K562 (cell line): ENCODE results near the gene RHBDF2. TPM values are rescaled to one million over a fixed set of nuclear protein-coding genes. Genes with fewer than 3 reads are reported as not detected.

ENCODE experiments used
- ATAC-seq: fragments of 200-7000 bp; cut with Tn5 transposase; 3 replicates; pipeline ENCODE4 v1.9.1; 2020; ENCODE audit warnings: moderate library complexity
- BruUV-seq: library from RNA; stranded (reverse); fragments of 400-500 nt; replicated peaks from 2 replicates; lab custom pipeline; 2021; lab: Mats Ljungman, UMichigan
- CTCF ChIA-PET: fragments of 300-600 bp; formaldehyde crosslinking; extraction: SDS; loops from one replicate; lab custom pipeline; 2021; ENCODE audit warnings: low intra/inter-chr PET ratio; lab: Yijun Ruan, JAX
- POLR2A ChIA-PET: fragments of 300-600, 350-650 bp; sonication (Branson Sonifier 250); formaldehyde crosslinking; extraction: SDS; loops from one replicate; lab custom pipeline; 2021; ENCODE audit warnings: antibody characterized with exemption, inconsistent platforms; lab: Yijun Ruan, JAX
- DNase-seq, 4 experiments: peaks; one replicate each; pipeline versions ENCODE4 v3.0.0 to v3.0.0-alpha.2; 2011 to 2018; ENCODE audit warnings: low spot score in 3 of 4, mixed read lengths in 3 of 4; ENCODE audit errors: extremely low read depth in 1 of 4
- FAIRE-seq: peaks from 2 replicates; lab custom pipeline; 2011; peaks lifted over from hg19 to GRCh38; lab: Jason Lieb, UNC
- H2AFZ ChIP-seq: 2 replicates; pipeline ENCODE4 v1.6.0; 2011; ENCODE audit warnings: low read depth, low read length, control low read depth, inconsistent platforms
- H3K27ac ChIP-seq: fragments of 200-600 bp; 3 replicates; pipeline ENCODE4 v1.8.0; 2011; ENCODE audit warnings: low read depth, mild to moderate bottlenecking, control low read depth, inconsistent platforms, low read length, moderate library complexity, mixed read lengths; ENCODE audit errors: extremely low read depth
- H3K27me3 ChIP-seq, 2 experiments: fragments of 300-600 bp in 1 of 2; 2 replicates in 1 of 2; 3 replicates in 1 of 2; pipeline versions ENCODE4 v1.6.0 to v1.8.0; 2011; ENCODE audit warnings: inconsistent platforms in 2 of 2, low read length in 2 of 2, mild to moderate bottlenecking in 1 of 2, mixed read lengths in 1 of 2, moderate library complexity in 1 of 2; ENCODE audit not compliant: control insufficient read depth in 2 of 2, insufficient read depth in 2 of 2
- H3K36me3 ChIP-seq: fragments of 300-600 bp; 3 replicates; pipeline ENCODE4 v1.8.0; 2011; ENCODE audit warnings: mild to moderate bottlenecking, low read length, inconsistent platforms; ENCODE audit not compliant: control insufficient read depth, insufficient read depth
- H3K4me1 ChIP-seq, 2 experiments: fragments of 200-600 bp in 1 of 2; replicated peaks in 1 of 2; 2 replicates in 1 of 2; 3 replicates in 1 of 2; pipeline versions ENCODE4 v1.5.1 to v1.8.0; 2011; ENCODE audit warnings: inconsistent platforms in 2 of 2, low read length in 2 of 2, mild to moderate bottlenecking in 1 of 2, mixed read lengths in 1 of 2, moderate library complexity in 1 of 2; ENCODE audit not compliant: control insufficient read depth in 2 of 2, insufficient read depth in 2 of 2
- H3K4me2 ChIP-seq: 2 replicates; pipeline ENCODE4 v1.6.1; 2011; ENCODE audit warnings: low read length, control low read depth, inconsistent platforms, mixed read lengths; ENCODE audit not compliant: insufficient read depth
- H3K4me3 ChIP-seq: fragments of 200-600 bp; sonication (generic), shearing (Covaris generic); 2 replicates; pipeline ENCODE4 v1.5.1; 2016; ENCODE audit warnings: control low read depth, inconsistent platforms
- H3K79me2 ChIP-seq: fragments of 200-600 bp; 3 replicates; pipeline ENCODE4 v1.8.0; 2011; ENCODE audit warnings: low read length, inconsistent platforms; ENCODE audit not compliant: control insufficient read depth, insufficient read depth
- H3K9ac ChIP-seq, 2 experiments: 2 replicates each; pipeline versions ENCODE4 v1.6.0 to v1.6.1; 2011; ENCODE audit warnings: low read depth in 2 of 2, low read length in 2 of 2, control low read depth in 1 of 2, inconsistent platforms in 1 of 2, mild to moderate bottlenecking in 1 of 2, mixed read lengths in 1 of 2; ENCODE audit not compliant: insufficient read depth in 1 of 2
- H3K9me1 ChIP-seq: one replicate; pipeline ENCODE4 v1.6.0; 2011; ENCODE audit warnings: inconsistent platforms, mild to moderate bottlenecking, low read length, moderate library complexity; ENCODE audit not compliant: control insufficient read depth, insufficient read depth
- H3K9me3 ChIP-seq: replicated peaks from 2 replicates; pipeline ENCODE4 v1.5.1; 2011; ENCODE audit warnings: low read depth, low read length, inconsistent platforms; ENCODE audit not compliant: control insufficient read depth, insufficient read depth
- H4K20me1 ChIP-seq: replicated peaks from 2 replicates; pipeline ENCODE4 v1.6.1; 2011; ENCODE audit warnings: low read length, inconsistent platforms, mixed read lengths; ENCODE audit not compliant: control insufficient read depth, insufficient read depth
- CBX5 ChIP-seq: IDR thresholded peaks from 2 replicates; pipeline ENCODE4 v1.6.1; 2014; ENCODE audit warnings: low read depth, borderline replicate concordance
- ERF ChIP-seq: fragments of 450-650 bp; formaldehyde crosslinking; IDR thresholded peaks from 2 replicates; pipeline ENCODE4 v1.4.0; 2020; ENCODE audit warnings: mild to moderate bottlenecking, mixed read lengths
- ETS2 ChIP-seq: IDR thresholded peaks from 2 replicates; pipeline ENCODE4 v1.6.1; 2016; ENCODE audit warnings: borderline replicate concordance, missing genetic modification characterization, mild to moderate bottlenecking, moderate library complexity, missing compliant biosample characterization; ENCODE audit not compliant: poor library complexity, severe bottlenecking
- ETV5 ChIP-seq: sonication (generic); formaldehyde crosslinking; IDR thresholded peaks from 2 replicates; pipeline ENCODE4 v1.4.0; 2020; ENCODE audit warnings: low read depth, mild to moderate bottlenecking, missing genetic modification reagents
- MXI1 ChIP-seq: IDR thresholded peaks from 2 replicates; pipeline ENCODE4 v1.6.1; 2011; ENCODE audit warnings: low read depth, mild to moderate bottlenecking, improper control_type of control experiment, low read length
- PHF21A ChIP-seq: fragments of 450-650 bp; IDR thresholded peaks from 2 replicates; pipeline ENCODE4 v1.6.1; 2017; ENCODE audit warnings: low read depth, borderline replicate concordance
- SRSF9 ChIP-seq: fragments of 200-400 bp; formaldehyde crosslinking; IDR thresholded peaks from 2 replicates; pipeline ENCODE4 v1.6.1; 2017; ENCODE audit warnings: low read depth, low read length, borderline replicate concordance
- STAT5A ChIP-seq: IDR thresholded peaks from 2 replicates; pipeline ENCODE4 v1.6.1; 2012; ENCODE audit warnings: low read length, inconsistent platforms, borderline replicate concordance
- TCF7L2 ChIP-seq: fragments of 150-350 bp; IDR thresholded peaks from 2 replicates; pipeline ENCODE4 v1.6.1; 2016; ENCODE audit warnings: low read depth, mild to moderate bottlenecking, low read length, moderate library complexity
- THAP7 ChIP-seq: fragments of 250-450 bp; sonication (Bioruptor Pico); IDR thresholded peaks from 2 replicates; pipeline ENCODE4 v1.5.0; 2021
- THRB ChIP-seq: fragments of 450-650 bp; formaldehyde crosslinking; conservative IDR thresholded peaks from 2 replicates; pipeline ENCODE4 v1.4.0; 2022; ENCODE audit warnings: mild to moderate bottlenecking, missing genetic modification characterization
- ZBTB7A ChIP-seq: IDR thresholded peaks from 2 replicates; pipeline ENCODE4 v1.6.1; 2011; ENCODE audit warnings: low read depth, mild to moderate bottlenecking, low read length, moderate library complexity, borderline replicate concordance; ENCODE audit not compliant: control insufficient read depth
- ZNF24 ChIP-seq: fragments of 450-650 bp; IDR thresholded peaks from 2 replicates; pipeline ENCODE4 v1.6.1; 2016
- ZNF263 ChIP-seq: sonication (generic); formaldehyde crosslinking; IDR thresholded peaks from 2 replicates; pipeline ENCODE4 v1.8.0; 2022; ENCODE audit warnings: mild to moderate bottlenecking, missing genetic modification reagents, borderline replicate concordance
- ZNF695 ChIP-seq: fragments of 450-650 bp; formaldehyde crosslinking; IDR thresholded peaks from 2 replicates; pipeline ENCODE4 v1.4.0; 2020; ENCODE audit warnings: mild to moderate bottlenecking, moderate library complexity
- WGBS: fragments of 100-300 bp; shearing (Covaris generic); methylation state at CpG from one replicate; pipeline ENCODE4 v1.1.6; 2016; ENCODE audit warnings: low coverage, mixed read lengths; ENCODE audit not compliant: insufficient coverage; ENCODE audit errors: missing lambda C conversion rate; 5-methylcytosine and 5-hydroxymethylcytosine counted together
- in situ Hi-C: fragments of 300-500 bp; cut with MboI; formaldehyde crosslinking; loops from 4 replicates; pipeline ENCODE4 v1.15.0; 2018; ENCODE audit warnings: inconsistent platforms, mixed read lengths
- intact Hi-C: fragments of 100-400 bp; cut with micrococcal nuclease; formaldehyde crosslinking; loops from 2 replicates; pipeline ENCODE4 v1.14.2; 2022
- polyA plus RNA-seq, 8 experiments: library from polyadenylated mRNA; depleted of rRNA in 4 of 8; stranded (reverse) in 5 of 8; unstranded in 3 of 8; fragments of >200 nt; fragmentation: Nextera tagmentation in 2 of 8; fragmentation: Illumina TruSeq in 1 of 8; extraction: Ambion mirVana in 2 of 8; extraction: Trizol in 1 of 8; gene quantifications; 2 replicates each; pipeline versions ENCODE4 v1.2.1 to v1.2.3, GENCODE V29; 2011 to 2014; ENCODE audit warnings: inconsistent platforms in 1 of 8, missing spikeins in 1 of 8
- total RNA-seq, 7 experiments: library from RNA; depleted of rRNA in 6 of 7; stranded (reverse); fragments of >200 nt in 6 of 7; fragmentation: Illumina TruSeq in 2 of 7; extraction: Trizol in 2 of 7; gene quantifications; 2 replicates each; pipeline versions ENCODE4 v1.2.1 to v1.2.3, GENCODE V29; 2011 to 2021; ENCODE audit warnings: low replicate concordance in 1 of 7

The RHBDF2 gene
- total and polyA plus RNA-seq, 9 of the 15 experiments (the other 6 are each of a cell fraction or from before 2014, with no cell fraction given), result 0.04 to 2.8 (median 1.1) TPM

GRCh38 chr17:76472258-76472645 is 29.0 kb downstream of the RHBDF2 start:
- H3K4me3 ChIP-seq, result no peak overlapping the region
- CTCF ChIA-PET, result no interaction called here
- WGBS, result 32% methylated on average over 15 of the region's 15 CpGs

More at GRCh38 chr17:76472258-76472645, 29.0 kb downstream of the RHBDF2 start:
- Histone ChIP-seq H3K27ac (no peak overlapping the region), H4K20me1 (peaks cover 5% of the 10 kb centered on the region; the same call in 1 of the 2 replicates), H2AFZ (no peak overlapping the region), H3K27me3 (peaks cover 10 to 61% of the 10 kb centered on the region in 2 experiments; a peak in 4 of 5 replicates), H3K9ac (0 out of 4 replicates have a peak overlapping the region, but pooled peaks of 1 of the 2 experiments have one; percentile 1), H3K36me3 (no peaks in the 10 kb centered on the region), H3K9me1 (peaks cover 2% of the 10 kb centered on the region), H3K79me2 (no peaks in the 10 kb centered on the region), H3K4me1 (peaks cover 0 to 61% of the 10 kb centered on the region in 2 experiments; a peak in 2 of 5 replicates), H3K9me3 (no peaks in the 10 kb centered on the region), H3K4me2 (no peak overlapping the region)
- ATAC-seq (no peak), DNase-seq (no peak), FAIRE-seq (no peak)
- BruUV-seq, result no TSS peak
- TF ChIP-seq SRSF9 (no peak), THAP7 (CRISPR knock-in tag) (no peak), MXI1 (no peak), ZBTB7A (no peak), ERF (no peak), TCF7L2 (no peak), ZNF695 (CRISPR knock-in tag) (no peak), ZNF263 (CRISPR knock-in tag) (no peak), ETV5 (CRISPR knock-in tag) (no peak), STAT5A (no peak), CBX5 (no peak), THRB (CRISPR knock-in tag) (no peak), PHF21A (no peak), ZNF24 (no peak), ETS2 (tag) (no peak)
- intact Hi-C loops, result no loop called here
- in situ Hi-C loops, result no loop called here
- POLR2A ChIA-PET, result no interaction called here
